Measurements from ENCODE around the gene MRPL52. TPM values are rescaled to one million over a fixed set of nuclear protein-coding genes. Genes with fewer than 3 reads are reported as not detected.

MRPL52 gene
- polyA plus RNA-seq: 86.7 and 87.3 TPM in 2 replicates

DNA sequence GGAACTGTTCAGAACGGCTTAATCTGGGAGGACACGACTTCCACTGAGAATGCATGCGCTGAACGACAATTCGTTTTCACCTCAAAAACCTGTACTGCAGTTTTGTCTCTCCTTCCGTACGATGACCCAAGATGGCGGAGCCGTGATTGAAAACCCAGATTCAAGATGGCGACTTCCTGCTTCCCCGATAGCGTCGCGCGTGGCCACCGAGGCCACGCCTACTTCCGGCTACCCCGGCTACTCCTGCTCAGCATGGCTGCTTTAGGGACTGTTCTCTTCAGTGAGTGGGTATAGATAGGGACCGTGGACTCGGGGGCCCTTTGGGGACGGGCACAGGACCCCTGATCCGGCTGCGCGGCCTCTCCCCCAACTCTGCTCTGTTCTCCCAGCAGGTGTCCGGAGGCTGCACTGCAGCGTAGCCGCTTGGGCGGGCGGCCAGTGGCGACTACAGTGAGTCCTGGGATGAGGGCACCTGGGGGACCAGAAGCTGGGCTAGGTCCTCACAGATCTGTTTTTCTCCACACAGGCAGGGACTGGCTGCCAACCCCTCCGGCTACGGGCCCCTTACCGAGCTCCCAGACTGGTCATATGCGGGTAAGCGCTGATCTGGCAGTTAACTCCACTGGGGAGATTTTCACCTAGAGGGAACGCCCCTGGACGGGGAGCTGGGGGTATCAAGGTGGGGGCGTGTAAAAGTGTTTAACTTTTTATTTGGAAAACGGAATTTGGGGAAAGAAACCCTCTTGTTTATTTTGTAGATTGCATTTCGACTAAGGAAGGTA, at the start of gene MRPL52:
TSS of gene MRPL52 (plus strand) at position 227 of the 782 bp plus-strand sequence. CDS start at position 253, 26 bp downstream.

DNA sequence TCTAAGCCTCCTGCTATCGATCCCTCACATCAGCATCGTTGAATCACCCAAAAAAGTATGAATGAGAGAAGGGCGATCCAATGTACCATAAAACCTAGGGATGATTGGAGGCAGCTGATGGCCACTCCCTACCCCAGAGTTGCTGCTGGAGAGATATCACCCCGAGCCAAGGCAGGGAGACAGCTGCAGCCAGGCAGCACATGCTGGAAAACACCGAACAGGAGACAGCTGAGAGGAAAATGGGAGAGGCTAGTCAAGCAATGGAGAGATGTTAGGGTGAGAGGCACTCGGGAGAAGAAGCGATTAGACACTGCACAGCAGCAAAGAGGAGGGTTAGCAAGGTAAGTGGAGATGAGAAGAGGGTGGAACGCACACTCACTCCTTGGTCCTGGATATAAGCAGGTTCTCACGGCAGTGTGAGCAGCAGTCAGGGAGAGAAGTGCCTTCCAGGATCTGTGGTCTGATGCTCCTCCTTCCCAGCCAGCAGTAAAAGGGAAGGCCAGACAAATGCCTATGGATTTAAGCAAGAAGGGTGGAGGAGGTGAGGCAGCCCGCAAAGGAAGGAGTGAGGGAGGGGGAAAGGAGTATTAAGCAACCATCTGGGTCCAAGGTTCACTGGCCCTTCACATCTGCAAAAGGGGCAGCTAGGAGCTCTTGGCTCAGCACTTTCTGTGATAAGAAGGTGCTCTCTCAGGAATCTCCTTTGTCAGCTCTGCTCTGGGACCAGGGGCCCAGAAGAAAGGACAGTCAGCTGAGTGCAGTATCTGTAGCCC, 14.6 kb upstream of the MRPL52 start, which contains the start of gene SLC7A7:
TSS of gene SLC7A7 (minus strand) at position 495 of the 773 bp plus-strand sequence. CDS start 2,037 bp downstream, outside the sequence.

DNA sequence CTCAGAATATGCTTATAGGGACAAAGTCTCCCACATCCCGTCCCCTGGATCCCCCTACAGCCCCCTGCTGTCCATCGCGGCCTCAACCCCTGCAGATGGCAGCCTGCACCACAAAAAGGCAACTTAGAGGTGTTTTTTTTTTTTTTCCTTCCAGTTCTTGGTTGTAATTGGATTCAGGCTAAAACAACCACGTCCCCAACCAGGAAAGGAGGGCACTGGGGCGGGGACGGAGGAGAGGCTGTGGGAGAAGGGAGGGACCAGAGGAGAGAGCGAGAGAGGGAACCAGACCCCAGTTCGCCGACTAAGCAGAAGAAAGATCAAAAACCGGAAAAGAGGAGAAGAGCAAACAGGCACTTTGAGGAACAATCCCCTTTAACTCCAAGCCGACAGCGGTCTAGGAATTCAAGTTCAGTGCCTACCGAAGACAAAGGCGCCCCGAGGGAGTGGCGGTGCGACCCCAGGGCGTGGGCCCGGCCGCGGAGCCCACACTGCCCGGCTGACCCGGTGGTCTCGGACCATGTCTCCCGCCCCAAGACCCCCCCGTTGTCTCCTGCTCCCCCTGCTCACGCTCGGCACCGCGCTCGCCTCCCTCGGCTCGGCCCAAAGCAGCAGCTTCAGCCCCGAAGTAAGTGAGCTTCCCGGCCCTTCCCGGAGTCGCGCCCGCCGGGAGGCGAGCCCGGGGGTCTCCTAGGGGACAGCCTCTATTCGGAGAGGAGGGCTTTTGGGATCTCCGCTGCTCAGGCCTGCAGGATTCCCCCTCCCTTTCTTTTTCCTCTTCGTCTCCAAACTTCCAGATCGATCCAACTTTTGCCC, 6.8 kb downstream of the MRPL52 start, which contains the start of gene MMP14:
TSS of gene MMP14 (plus strand) at position 285 of the 813 bp plus-strand sequence. CDS start at position 518, 233 bp downstream.

GRCh38 chr14:22871224-22872032, 41.7 kb downstream of the MRPL52 start, which contains the start of gene LRP10:
Gene LRP10 (plus strand): TSS chr14:22871740. CDS start chr14:22872304, 564 bp downstream.

DNA sequence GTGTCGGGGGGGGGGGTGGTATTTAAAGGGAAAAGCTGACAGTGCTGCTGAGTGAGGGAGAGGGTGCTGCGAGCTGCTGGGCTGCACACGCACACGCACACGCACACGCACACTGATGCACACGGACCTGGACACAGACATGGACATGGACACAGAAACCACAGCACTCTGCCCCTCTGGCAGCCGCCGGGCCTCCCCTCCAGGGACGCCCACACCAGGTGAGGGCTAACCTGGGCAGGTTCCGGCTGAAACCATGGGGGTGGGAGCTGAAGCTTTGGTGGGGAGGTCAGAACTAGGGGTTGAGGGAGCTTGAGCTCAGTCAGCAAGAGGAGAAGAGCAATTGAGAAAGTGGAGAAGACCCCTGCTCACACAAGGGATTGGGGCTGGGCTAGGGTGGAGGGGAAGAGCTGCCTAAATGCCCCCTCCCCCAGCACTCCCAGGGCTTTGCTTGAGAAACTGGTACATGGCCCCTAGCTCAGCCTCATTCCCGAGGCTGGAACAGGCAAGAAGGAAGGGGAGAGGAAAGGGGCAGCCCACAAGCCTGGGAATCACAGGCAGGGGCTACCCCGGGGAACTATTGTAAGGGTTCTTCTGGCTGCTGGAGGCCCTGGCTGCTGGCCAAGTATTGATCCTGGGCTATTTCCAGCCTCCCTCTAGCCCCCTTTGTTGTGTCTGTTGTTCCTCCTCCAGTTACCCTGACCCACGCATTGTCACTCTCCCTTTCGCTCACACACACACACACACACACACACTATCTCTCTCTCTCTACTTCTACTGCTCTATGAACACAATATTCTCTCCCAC, 53.7 kb downstream of the MRPL52 start, which contains the start of gene REM2:
TSS of gene REM2 (plus strand) at position 50 of the 804 bp plus-strand sequence. CDS start at position 116, 66 bp downstream.

Other genes with a start within 250 kb of the MRPL52 start
- 1,040 and 1,054 TPM in 2 replicates for gene DAD1, start 240.7 kb upstream of the MRPL52 start, polyA plus RNA-seq
- 4.8 and 12.5 TPM in 2 replicates for gene ABHD4, start 231.6 kb upstream of the MRPL52 start, polyA plus RNA-seq
- gene OR6J1, start 185.5 kb upstream of the MRPL52 start, polyA plus RNA-seq: not detected in 2 replicates
- 55.5 and 76.9 TPM in 2 replicates for gene OXA1L, start 63.2 kb upstream of the MRPL52 start, polyA plus RNA-seq
- not detected in 2 replicates for gene SLC7A7, start 14.5 kb upstream of the MRPL52 start, polyA plus RNA-seq
- 3.8 and 4.0 TPM in 2 replicates for gene MMP14, start 6.7 kb downstream of the MRPL52 start, polyA plus RNA-seq
- 0.47 and 1.4 TPM in 2 replicates for gene LRP10, start 41.9 kb downstream of the MRPL52 start, polyA plus RNA-seq
- gene REM2, start 53.3 kb downstream of the MRPL52 start, polyA plus RNA-seq: not detected in 2 replicates
- gene RBM23, start 89.3 kb downstream of the MRPL52 start, polyA plus RNA-seq: 27.9 and 36.6 TPM in 2 replicates
- 26.1 and 29.9 TPM in 2 replicates for gene PRMT5, start 99.5 kb downstream of the MRPL52 start, polyA plus RNA-seq
- gene HAUS4, start 127.2 kb downstream of the MRPL52 start, polyA plus RNA-seq: 2.6 and 4.0 TPM in 2 replicates
- 4.1 and 8.8 TPM in 2 replicates for gene AJUBA, start 152.7 kb downstream of the MRPL52 start, polyA plus RNA-seq
- gene C14orf93, start 180.3 kb downstream of the MRPL52 start, polyA plus RNA-seq: 1.1 and 1.4 TPM in 2 replicates
- 475 and 624 TPM in 2 replicates for gene PSMB5, start 205.0 kb downstream of the MRPL52 start, polyA plus RNA-seq
- not detected in 2 replicates for gene PSMB11, start 212.3 kb downstream of the MRPL52 start, polyA plus RNA-seq
- gene CDH24, start 227.6 kb downstream of the MRPL52 start, polyA plus RNA-seq: 0.20 TPM in 1 of 2 replicates, not detected in the other